PC-3 (cell line): ENCODE data around the gene SLC5A3. TPM values are rescaled to one million over a fixed set of nuclear protein-coding genes. Genes with fewer than 3 reads are reported as not detected.

Source experiments
- ATAC-seq: fragments of 200-7000 bp; cut with Tn5 transposase; 2 replicates; pipeline ENCODE4 v1.9.1; 2020; ENCODE audit warnings: mild to moderate bottlenecking, moderate library complexity
- Bru-seq: library from RNA; stranded (reverse); fragments of 400-500 nt; gene quantifications from one replicate; lab custom pipeline; 2021; lab: Mats Ljungman, UMichigan
- BruChase-seq, 2 experiments: library from RNA; stranded (reverse); fragments of 400-500 nt; gene quantifications; one replicate each; lab custom pipeline; 2021; lab: Mats Ljungman, UMichigan
- BruUV-seq: library from RNA; stranded (reverse); fragments of 400-500 nt; replicated peaks from 2 replicates; lab custom pipeline; 2021; lab: Mats Ljungman, UMichigan
- CTCF ChIA-PET: fragments of 300-600 bp; sonication (Branson Sonifier 250); formaldehyde crosslinking; loops from one replicate; lab custom pipeline; 2022; ENCODE audit warnings: antibody characterized with exemption; lab: Charles Lee
- POLR2A ChIA-PET: fragments of 300-600 bp; sonication (Branson Sonifier 250); formaldehyde crosslinking; loops from one replicate; lab custom pipeline; 2022; ENCODE audit warnings: antibody characterized with exemption; ENCODE audit not compliant: unreplicated experiment; lab: Charles Lee
- DNase-seq: peaks from one replicate; pipeline ENCODE4 v3.0.0-alpha.2; 2015
- H2AFZ ChIP-seq: fragments of 300-600 bp; sonication (generic); 2 replicates; pipeline ENCODE4 v1.6.0; 2016; ENCODE audit warnings: antibody characterized with exemption, low read length
- H3F3A ChIP-seq: fragments of 300-600 bp; sonication (generic); one replicate; pipeline ENCODE4 v1.6.0; 2017; ENCODE audit warnings: antibody characterized with exemption, low read length, control low read depth, mild to moderate bottlenecking; ENCODE audit not compliant: unreplicated experiment
- H3K27ac ChIP-seq: fragments of 300-600 bp; sonication (generic); 2 replicates; pipeline ENCODE4 v1.5.1; 2016; ENCODE audit warnings: mild to moderate bottlenecking, low read length
- H3K27me3 ChIP-seq: fragments of 300-600 bp; sonication (generic); 2 replicates; pipeline ENCODE4 v1.6.1; 2016; ENCODE audit warnings: low read length, mixed read lengths
- H3K36me3 ChIP-seq: fragments of 300-600 bp; sonication (generic); 2 replicates; pipeline ENCODE4 v1.6.1; 2016; ENCODE audit warnings: low read depth, mixed run types, low read length, mixed read lengths
- H3K4me1 ChIP-seq: fragments of 300-600 bp; sonication (generic); 2 replicates; pipeline ENCODE4 v1.5.1; 2016; ENCODE audit warnings: low read length; ENCODE audit not compliant: insufficient read depth
- H3K4me2 ChIP-seq: fragments of 300-600 bp; sonication (generic); 2 replicates; pipeline ENCODE4 v1.6.0; 2016; ENCODE audit warnings: low read length
- H3K4me3 ChIP-seq: fragments of 300-600 bp; sonication (generic); 2 replicates; pipeline ENCODE4 v1.5.1; 2016; ENCODE audit warnings: mild to moderate bottlenecking, low read length, mixed read lengths
- H3K79me2 ChIP-seq: fragments of 300-600 bp; sonication (generic); 2 replicates; pipeline ENCODE4 v1.6.1; 2017; ENCODE audit warnings: low read length, mixed read lengths
- H3K9ac ChIP-seq: fragments of 300-600 bp; sonication (generic); 2 replicates; pipeline ENCODE4 v1.6.0; 2016; ENCODE audit warnings: mild to moderate bottlenecking, low read length
- H3K9me2 ChIP-seq: fragments of 300-600 bp; sonication (generic); replicated peaks from 2 replicates; pipeline ENCODE4 v1.6.1; 2016; ENCODE audit warnings: mixed run types, low read length, mixed read lengths
- H3K9me3 ChIP-seq: fragments of 300-600 bp; sonication (generic); 2 replicates; pipeline ENCODE4 v1.6.1; 2016; ENCODE audit warnings: low read length, mixed read lengths
- H4K20me1 ChIP-seq: fragments of 300-600 bp; sonication (generic); 2 replicates; pipeline ENCODE4 v1.6.1; 2016; ENCODE audit warnings: low read length, mixed read lengths
- CTCF ChIP-seq: fragments of 300-600 bp; sonication (generic); conservative IDR thresholded peaks from 2 replicates; pipeline ENCODE4 v1.5.1; 2017; ENCODE audit warnings: antibody characterized with exemption, low read depth, mild to moderate bottlenecking, low read length
- EZH2 ChIP-seq: fragments of 300-600 bp; sonication (generic); IDR thresholded peaks from one replicate; pipeline ENCODE4 v1.6.1; 2017; ENCODE audit warnings: antibody characterized with exemption, mild to moderate bottlenecking, low read length; ENCODE audit not compliant: unreplicated experiment
- EZH2phosphoT487 ChIP-seq: fragments of 300-600 bp; sonication (generic); IDR thresholded peaks from 2 replicates; pipeline ENCODE4 v1.6.1; 2018; ENCODE audit warnings: mild to moderate bottlenecking, antibody characterized with exemption, low read length, borderline replicate concordance
- intact Hi-C: fragments of 100-400 bp; cut with micrococcal nuclease; formaldehyde crosslinking; loops from 2 replicates; pipeline ENCODE4 v1.9.0; 2023
- long read RNA-seq: library from polyadenylated mRNA; unstranded; transcript quantifications from one replicate; pipeline ENCODE4 v2.0.0, GENCODE V29; 2021; ENCODE audit not compliant: unreplicated experiment
- total RNA-seq: library from RNA; depleted of rRNA; stranded (reverse); fragments of >200 nt; gene quantifications from 2 replicates; pipeline ENCODE4 v1.2.3, GENCODE V29; 2014; rRNA removed

The SLC5A3 gene
- 13.4 and 13.8 TPM in 2 replicates for total RNA-seq
- percentile 99 among the genes with signal in this experiment for Bru-seq, nascent RNA
- BruChase-seq, experiment 1, labeled RNA remaining after a 6-hour chase, result percentile 100 among the genes with signal in this experiment
- BruChase-seq, experiment 2, labeled RNA remaining after a 2-hour chase, result percentile 100 among the genes with signal in this experiment
- long read RNA-seq, full-length matches to known transcripts, result 69 of 69 reads
- long read RNA-seq, partial matches to known transcripts, result 0 of 69 reads
- long read RNA-seq, other reads (novel, unspliced or antisense), result 0 of 69 reads

- Histone ChIP-seq H3K79me2 (peaks cover 42% of the 10 kb centered on the region), H3K36me3 (peaks cover 14% of the 10 kb centered on the region), H3K4me3 (peak within 1 kb of the TSS; percentile 78), H3K27ac (no peak within 1 kb of the TSS), H3K4me2 (peak within 1 kb of the TSS; percentile 90), H3F3A (no peaks in the 10 kb centered on the region), H3K9me2 (no peaks in the 10 kb centered on the region), H2AFZ (peak within 1 kb of the TSS; percentile 96), H3K9me3 (no peaks in the 10 kb centered on the region), H3K4me1 (peaks cover 41% of the 10 kb centered on the region), H3K9ac (peak within 1 kb of the TSS; percentile 76), H4K20me1 (peaks cover 39% of the 10 kb centered on the region), H3K27me3 (no peaks in the 10 kb centered on the region)
- intact Hi-C loops, result loop anchor here (2.0 to 5.0 kb wide), 2 partner anchors 126 to 148 kb away; no protein-coding TSS in a partner anchor
- TF ChIP-seq EZH2 (no peak), EZH2phosphoT487 (peak; percentile 67; the same call in 1 of the 2 replicates), CTCF (no peak)
- DNase-seq, result peak; percentile 83
- CTCF ChIA-PET, result interaction anchor here (0.5 to 0.7 kb wide), 2 partner anchors 33 to 275 kb away, joined by 3 read pairs; no protein-coding TSS in a partner anchor
- ATAC-seq, result peak; percentile 82
- POLR2A ChIA-PET, result interaction anchor here (0.6 to 1.0 kb wide), 4 partner anchors 14 to 141 kb away, joined by 3 to 12 read pairs (median 8); no protein-coding TSS in a partner anchor
- no TSS peak for BruUV-seq
Observed at GRCh38 chr21:34073032-34073748, at the start of gene SLC5A3, which contains the start of gene MRPS6. TSS of gene SLC5A3 (plus strand) at chr21:34073578. CDS start at chr21:34095199, 21,621 bp downstream. TSS of gene MRPS6 (plus strand) at chr21:34073578. CDS start at chr21:34073701, 123 bp downstream.

DNA sequence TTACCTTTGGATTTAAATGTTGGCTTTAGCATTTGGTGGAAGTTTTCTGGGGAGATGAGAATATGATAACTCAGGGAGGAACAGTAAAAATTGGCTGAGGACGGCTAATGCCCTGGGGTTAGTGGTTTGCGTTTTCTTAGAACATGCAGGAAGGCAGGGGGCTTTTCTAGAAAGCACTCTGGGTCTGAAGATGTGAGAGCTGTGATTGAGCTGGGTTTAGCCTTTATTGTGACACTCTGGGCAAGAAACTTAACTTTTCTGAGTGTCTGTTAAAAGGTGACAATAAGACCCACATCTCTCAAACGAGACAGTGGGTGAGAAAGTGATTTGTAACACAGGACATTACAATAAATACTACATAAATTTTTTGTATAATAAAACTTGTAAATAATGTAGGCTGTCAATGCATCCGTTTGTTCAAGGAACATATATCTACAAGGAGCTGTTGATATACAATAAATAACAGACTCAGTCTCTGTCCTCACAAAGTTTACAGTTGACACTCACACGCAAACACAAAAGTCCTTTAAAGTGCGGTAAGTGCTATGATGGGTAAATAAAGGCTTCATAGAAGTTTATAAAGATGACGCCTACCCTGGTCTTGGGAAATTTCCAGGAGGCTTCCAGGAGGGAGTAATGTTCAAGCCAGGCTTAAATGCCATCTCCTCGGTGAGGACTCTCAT lies 49.5 kb upstream of the SLC5A3 start:
- Histone ChIP-seq H3K27ac (no peak overlapping the region), H3K9me2 (no peaks in the 10 kb centered on the region), H3K4me2 (no peak overlapping the region), H3K27me3 (no peaks in the 10 kb centered on the region), H3K4me1 (peaks cover 7% of the 10 kb centered on the region; the same call in 1 of the 2 replicates), H4K20me1 (no peaks in the 10 kb centered on the region), H3F3A (no peaks in the 10 kb centered on the region), H2AFZ (no peak overlapping the region), H3K36me3 (no peaks in the 10 kb centered on the region), H3K9me3 (peaks cover 8% of the 10 kb centered on the region; the same call in 1 of the 2 replicates), H3K79me2 (no peaks in the 10 kb centered on the region), H3K9ac (no peak overlapping the region), H3K4me3 (no peak overlapping the region)
- POLR2A ChIA-PET, result interaction anchor here (0.6 kb wide), 1 partner anchor 47 kb away, joined by 3 read pairs; no protein-coding TSS in a partner anchor
- intact Hi-C loops, result no loop called here
- no peak; the same call in 1 of the 2 replicates for ATAC-seq
- no peak for DNase-seq
- no TSS peak for BruUV-seq
- CTCF ChIA-PET, result no interaction called here
- no peak for TF ChIP-seq EZH2
- TF ChIP-seq CTCF, result no peak
- no peak for TF ChIP-seq EZH2phosphoT487
